Stimulated activated CD4-positive, alpha-beta T cell treated with anti-CD3 and anti-CD28 coated beads, Interleukin-12 subunit alpha, Interleukin-12 subunit beta, amount 100 ng/mL, for 24 hours (primary cell): ENCODE results near the gene TMLHE.
"Not testable (repeated sequence)": the region's sequence is repeated elsewhere in the genome, so short reads cannot be mapped to it uniquely, and the experiment has no call there.

Experiments used
- DNase-seq, 2 experiments: peaks; one replicate each; pipeline ENCODE4 v3.0.0-alpha.2; 2020; ENCODE audit warnings: low read depth in 2 of 2

Gene TMLHE

GRCh38 chrX:155495134-155495533, 117.6 kb downstream of the TMLHE start:
- DNase-seq, result not testable (repeated sequence)

GRCh38 chrX:155491421-155491820, 121.3 kb downstream of the TMLHE start:
- DNase-seq, result not testable (repeated sequence)

DNA sequence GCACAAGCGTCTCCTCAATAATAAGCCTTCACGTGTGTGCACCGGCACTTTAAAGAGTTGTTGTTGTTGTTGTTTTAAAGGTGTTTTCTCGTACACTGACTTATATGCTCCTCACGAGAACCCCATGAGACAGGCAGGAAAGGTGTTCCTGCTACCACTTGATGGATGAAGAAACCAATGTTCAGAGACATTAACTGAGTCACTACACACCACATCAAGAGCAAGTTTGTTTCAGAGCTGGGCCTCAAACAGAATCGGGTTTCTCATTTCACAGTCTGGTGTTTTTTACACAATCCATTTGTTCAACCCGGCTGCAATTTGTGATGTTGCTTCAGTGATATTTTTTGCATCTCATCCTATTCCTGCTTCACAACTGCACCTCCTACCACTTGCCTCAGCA, 135.6 kb downstream of the TMLHE start:
- DNase-seq, result not testable (repeated sequence)

- DNase-seq, result not testable (repeated sequence)
These were observed 146.3 kb downstream of the TMLHE start for GRCh38 chrX:155466269-155466938.

GRCh38 chrX:155460501-155460900, 152.3 kb downstream of the TMLHE start:
- not testable (repeated sequence) for DNase-seq

- not testable (repeated sequence) for DNase-seq
These were observed 154.3 kb downstream of the TMLHE start, which contains the start of gene F8A3 for GRCh38 chrX:155458471-155458870. TSS of gene F8A3 (minus strand) at chrX:155458620. CDS start at chrX:155458600, 20 bp downstream.

DNA sequence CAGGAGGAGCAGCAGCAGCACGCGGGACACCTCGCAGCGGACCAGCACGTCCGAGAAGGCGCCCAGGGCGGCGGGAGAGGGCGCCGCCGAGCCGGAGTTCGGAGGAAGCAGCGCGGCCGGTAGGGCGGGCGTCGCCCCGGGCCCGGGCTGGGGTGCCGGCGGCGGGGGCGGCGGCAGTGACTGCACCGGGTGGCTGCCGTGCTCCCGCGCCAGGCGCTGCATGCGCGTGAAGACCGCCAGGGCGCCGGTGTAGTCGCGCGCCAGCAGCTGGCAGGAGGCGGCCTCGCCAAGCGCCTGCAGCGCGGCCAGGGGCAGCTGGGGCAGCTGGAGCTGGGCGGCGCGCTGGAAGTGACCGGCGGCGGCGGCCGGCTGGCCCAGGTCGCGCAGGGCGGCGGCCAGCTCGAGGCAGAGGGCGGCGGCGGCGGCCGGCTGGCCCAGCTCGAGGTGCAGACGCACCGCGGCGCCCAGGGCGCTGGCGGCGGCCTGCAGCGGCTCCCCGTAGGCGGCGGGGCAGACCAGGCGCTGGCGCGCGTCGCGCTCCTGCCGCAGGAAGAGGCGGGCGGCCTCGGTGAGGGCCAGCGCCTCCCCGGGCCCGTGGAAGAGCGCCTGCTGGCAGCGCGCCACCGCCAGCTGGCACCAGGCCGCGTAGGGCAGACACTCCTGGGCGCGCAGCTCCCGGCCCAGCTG, 154.8 kb downstream of the TMLHE start:
- DNase-seq, result not testable (repeated sequence)

- DNase-seq, result no peak
These were observed 171.7 kb downstream of the TMLHE start for GRCh38 chrX:155441097-155441496.
